ENCODE results near the gene INPP5F. TPM values are rescaled to one million over a fixed set of nuclear protein-coding genes. Genes with fewer than 3 reads are reported as not detected.

The INPP5F gene
- total and polyA plus RNA-seq, 2 of the 13 experiments (the other 11 are each of a cell fraction or from before 2014, with no cell fraction given): 12.5 to 15.7 TPM

GRCh38 chr10:119687192-119688032 is 38.4 kb upstream of the INPP5F start (continued):
- TF ChIP-seq KAT7 (CRISPR knock-in tag; IDR thresholded peaks at IDR 0.05; ENCODE audit: borderline replicate concordance) (no peak), MTERF4 (CRISPR knock-in tag; IDR thresholded peaks at IDR 0.05) (no peak), HOMEZ (CRISPR knock-in tag; IDR thresholded peaks at IDR 0.05; ENCODE audit: low read depth) (no peak), ZNF530 (CRISPR knock-in tag; IDR thresholded peaks at IDR 0.05; ENCODE audit: low read depth) (no peak), PHF21A (CRISPR knock-in tag; IDR thresholded peaks at IDR 0.05) (no peak; the same call in 1 of the 2 replicates), TERF1 (CRISPR knock-in tag; IDR thresholded peaks at IDR 0.05) (no peak), TCF7L2 (IDR thresholded peaks at IDR 0.05; ENCODE audit: low read depth, low read length) (no peak), ZNF746 (CRISPR knock-in tag; IDR thresholded peaks at IDR 0.05) (no peak), RERE (CRISPR knock-in tag; IDR thresholded peaks at IDR 0.05; ENCODE audit: low read depth) (no peak), SP2 (CRISPR knock-in tag; IDR thresholded peaks at IDR 0.05) (peak; percentile 69), XRCC5 (optimal IDR thresholded peaks at IDR 0.05; ENCODE audit: low read length) (no peak), HNF4A (CRISPR knock-in tag; IDR thresholded peaks at IDR 0.05) (peak; percentile 20; the same call in 1 of the 2 replicates), KDM6A (CRISPR knock-in tag; IDR thresholded peaks at IDR 0.05; ENCODE audit: low read depth) (no peak), KLF9 (CRISPR knock-in tag; IDR thresholded peaks at IDR 0.05; ENCODE audit: low read depth) (no peak), ARNT2 (CRISPR knock-in tag; IDR thresholded peaks at IDR 0.05; ENCODE audit: low read depth) (no peak), ZNF597 (CRISPR knock-in tag; IDR thresholded peaks at IDR 0.05) (no peak), POGZ (CRISPR knock-in tag; IDR thresholded peaks at IDR 0.05) (no peak), YEATS4 (CRISPR knock-in tag; IDR thresholded peaks at IDR 0.05; ENCODE audit: borderline replicate concordance) (peak; percentile 61; the same call in 1 of the 2 replicates), NR2F2 (IDR thresholded peaks at IDR 0.05; ENCODE audit: borderline replicate concordance, low read depth) (no peak)
